ENCODE data around the gene FXYD6.
"Not testable (repeated sequence)": the region's sequence is repeated elsewhere in the genome, so short reads cannot be mapped to it uniquely, and the experiment has no call there.

Gene FXYD6, protein sequence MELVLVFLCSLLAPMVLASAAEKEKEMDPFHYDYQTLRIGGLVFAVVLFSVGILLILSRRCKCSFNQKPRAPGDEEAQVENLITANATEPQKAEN

DNA sequence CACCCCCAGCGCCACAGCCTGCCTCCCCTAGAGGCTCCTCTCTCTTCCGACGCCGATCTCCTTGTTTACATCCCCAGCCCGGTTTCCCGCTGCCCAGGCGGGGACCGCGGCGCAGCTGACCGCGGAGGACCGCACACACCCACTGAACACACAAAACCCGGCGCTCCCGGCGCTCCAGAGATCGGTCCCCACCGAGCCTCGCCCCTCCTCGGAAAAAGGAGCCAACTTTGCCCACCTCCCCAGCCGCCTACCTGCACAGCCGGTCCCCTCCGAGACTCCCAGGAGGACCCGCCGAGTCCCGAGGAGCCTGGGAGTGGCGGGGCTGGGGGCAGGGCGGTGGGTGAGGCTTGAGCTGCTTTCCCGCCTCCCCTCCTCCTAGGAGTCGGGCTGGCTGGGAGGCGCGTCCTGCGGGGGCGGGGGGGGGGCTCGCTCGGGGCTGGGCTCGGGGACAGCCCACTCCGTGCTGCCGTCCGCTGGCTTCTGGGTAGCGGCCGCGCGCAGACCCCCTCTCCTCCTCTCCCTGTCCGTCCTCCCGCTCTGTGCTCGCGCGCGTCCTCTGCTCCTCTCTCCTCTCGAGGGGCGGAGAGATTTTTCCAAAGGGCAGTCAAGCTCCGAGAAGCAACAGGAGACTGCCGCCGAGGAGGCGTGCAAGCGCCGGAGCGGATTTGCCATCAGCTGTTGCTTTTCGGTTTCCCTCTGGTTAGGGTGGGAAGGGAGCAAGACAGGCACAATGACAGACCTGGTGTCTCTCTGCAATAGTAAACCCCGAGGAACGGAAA, at the start of gene FXYD6:
TSS of gene FXYD6 (minus strand) at position 318 of the 779 bp plus-strand sequence. CDS start 33,882 bp downstream, outside the sequence.
- no peak for DNase-seq (ENCODE audit: low read depth in 2 of 2)

DNA sequence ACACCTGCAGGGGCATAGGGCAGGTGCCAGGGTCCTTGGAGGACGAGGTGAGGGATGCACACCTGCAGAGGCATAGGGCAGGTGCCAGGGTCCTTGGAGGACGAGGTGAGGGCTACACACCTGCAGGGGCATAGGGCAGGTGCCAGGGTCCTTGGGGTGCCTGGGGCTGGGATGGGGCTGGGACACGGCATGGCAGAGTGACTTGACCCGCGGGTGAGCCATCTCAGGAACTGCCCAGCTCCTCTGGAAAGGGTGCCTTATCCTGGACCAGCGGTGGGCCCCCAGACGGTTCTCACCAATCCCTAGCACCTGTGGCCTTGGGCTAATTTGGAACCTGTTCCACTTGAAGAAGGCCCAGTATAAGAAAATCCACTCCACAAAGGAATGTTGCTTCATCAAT, 49.7 kb upstream of the FXYD6 start:
- not testable (repeated sequence) for DNase-seq (ENCODE audit: low read depth in 2 of 2)

DNA sequence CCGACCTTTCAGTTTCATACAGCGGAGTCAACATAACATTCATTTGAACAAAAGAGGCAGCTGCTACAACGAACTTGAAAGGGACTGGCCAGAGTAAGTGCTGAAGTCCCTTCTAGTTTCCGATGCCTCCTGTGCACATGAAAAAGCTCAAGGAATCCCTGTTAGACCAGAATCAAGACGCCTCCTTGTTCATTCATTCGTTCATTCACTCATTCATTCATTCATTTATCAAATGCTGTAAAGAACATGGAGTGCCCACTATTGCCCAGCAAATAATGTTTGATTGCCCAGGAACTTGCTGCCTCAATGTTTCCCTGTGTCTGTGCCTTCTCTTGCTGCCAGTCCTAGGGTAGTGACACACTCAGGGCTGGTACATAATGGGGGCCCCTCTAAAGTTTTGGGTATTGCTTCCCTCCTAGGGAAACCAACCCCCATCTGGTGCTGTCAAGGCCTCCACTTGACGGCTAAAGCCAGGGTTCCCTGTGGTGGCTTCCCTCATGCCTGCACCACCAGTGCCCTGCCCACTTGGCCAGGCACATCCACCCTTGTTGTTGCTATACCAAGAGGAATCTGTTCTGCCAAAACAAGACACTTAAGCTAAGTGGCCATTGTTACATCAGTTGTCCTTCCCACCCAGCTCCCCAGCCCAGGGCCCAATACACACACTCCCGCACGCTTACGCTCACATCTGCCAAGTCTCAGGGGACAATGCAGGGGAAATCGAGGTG, 48.9 kb upstream of the FXYD6 start:
- DNase-seq (ENCODE audit: low read depth in 2 of 2) = no peak

DNA sequence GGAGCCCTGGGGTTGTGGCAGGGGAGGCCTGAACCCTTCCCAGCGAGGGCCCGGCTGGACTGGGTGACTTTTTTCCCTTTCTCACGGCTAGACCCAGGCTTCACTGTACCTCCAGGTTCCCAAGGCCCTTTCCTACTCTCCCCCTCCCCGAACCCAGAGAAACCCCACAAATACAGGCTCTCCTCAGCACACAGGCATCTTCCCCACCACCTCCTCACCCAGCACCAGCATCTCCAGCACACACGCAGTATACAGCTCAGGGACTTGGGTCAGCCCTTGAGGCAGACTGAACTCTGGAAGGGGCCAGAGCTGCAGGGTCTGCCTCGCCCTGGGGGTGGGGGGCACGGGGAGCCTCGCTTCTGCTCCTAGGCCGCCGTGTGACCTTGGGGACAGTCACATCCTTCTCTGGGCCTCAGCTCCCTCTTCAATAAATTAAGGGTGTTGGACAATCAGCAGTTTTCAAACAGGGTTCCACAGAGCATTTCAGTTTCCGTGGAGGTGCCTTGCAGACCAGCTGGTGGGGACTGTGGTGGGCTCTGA, 48.2 kb upstream of the FXYD6 start:
- no peak for DNase-seq (ENCODE audit: low read depth in 2 of 2)

DNA sequence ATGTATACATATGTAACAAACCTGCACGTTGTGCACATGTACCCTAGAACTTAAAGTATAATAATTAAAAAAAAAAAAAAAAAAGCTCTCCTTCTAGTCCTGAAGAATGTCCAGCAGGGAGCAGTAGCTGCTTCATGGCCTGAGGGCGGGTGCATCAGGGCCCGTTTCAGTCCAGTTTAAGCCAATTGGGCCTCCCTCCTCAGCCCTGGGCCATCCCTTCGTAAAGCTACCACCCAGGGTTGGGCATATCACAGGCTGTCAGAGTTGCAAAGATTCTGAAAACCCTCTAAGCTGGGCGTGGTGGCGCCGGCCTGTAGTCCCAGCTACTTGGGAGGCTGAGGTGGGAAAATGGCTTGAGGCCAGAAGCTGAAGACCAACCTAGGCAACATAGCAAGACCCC, 47.3 kb upstream of the FXYD6 start:
- no peak for DNase-seq (ENCODE audit: low read depth in 2 of 2)

DNA sequence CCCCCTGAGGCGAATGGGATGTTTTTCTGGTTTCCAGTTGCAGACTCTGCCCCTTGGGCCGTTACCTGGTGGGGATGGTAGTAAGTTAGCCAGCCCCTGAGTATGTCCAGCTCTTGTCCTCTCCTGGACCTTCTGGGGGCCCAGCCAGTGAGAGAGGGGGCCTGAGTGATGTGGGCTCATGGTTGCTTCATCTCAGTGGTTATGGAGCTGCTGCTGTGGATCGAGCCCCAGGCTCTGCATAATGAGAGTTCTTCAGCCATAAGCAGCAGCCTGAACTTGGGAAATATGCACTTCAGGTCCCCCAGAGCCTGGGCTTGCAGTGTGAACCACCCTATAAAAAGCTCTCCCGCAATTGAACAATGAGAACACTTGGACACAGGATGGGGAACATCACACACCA, 46.8 kb upstream of the FXYD6 start:
- no peak for DNase-seq (ENCODE audit: low read depth in 2 of 2)

DNA sequence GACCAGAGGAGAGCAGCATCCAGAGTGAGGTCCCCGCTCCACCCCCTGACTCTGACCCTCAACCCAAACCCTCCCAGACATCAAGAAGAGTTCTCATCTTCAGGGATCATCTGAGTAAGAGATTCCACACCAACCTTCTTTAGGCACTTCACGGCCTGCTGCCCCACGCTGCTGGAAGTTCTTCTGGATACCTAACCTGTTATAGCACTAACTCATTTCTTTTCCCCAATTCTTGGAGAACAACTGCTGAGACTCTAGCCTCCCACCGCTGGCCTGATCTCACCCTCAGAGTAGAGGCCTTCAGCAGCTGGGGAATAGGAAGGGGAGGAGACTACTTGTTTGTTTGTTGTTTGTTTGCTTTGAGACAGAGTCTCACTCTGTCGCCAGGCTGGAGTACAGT, 45.4 kb upstream of the FXYD6 start:
- DNase-seq (ENCODE audit: low read depth in 2 of 2) = no peak

DNA sequence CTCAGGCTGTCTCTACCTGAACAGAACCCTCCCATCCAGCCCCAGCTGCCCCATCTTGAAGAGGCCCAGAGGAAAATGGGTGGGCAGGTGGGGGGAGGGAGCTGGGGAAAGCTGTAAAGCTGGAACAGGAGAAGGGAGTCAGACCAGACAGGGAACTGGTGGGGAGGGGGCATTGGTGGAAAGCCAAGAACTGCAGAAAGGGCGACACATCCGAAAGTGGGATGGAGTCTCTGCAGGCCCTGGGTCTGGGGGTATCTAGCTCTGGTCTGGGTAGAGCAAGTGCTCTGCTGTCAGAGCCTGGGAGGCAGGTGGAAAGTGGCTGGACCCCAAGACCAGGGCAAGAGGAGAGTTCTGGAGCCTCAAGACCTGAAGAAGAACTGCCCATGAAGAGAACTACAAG, 45.0 kb upstream of the FXYD6 start:
- DNase-seq (ENCODE audit: low read depth in 2 of 2) = no peak

DNA sequence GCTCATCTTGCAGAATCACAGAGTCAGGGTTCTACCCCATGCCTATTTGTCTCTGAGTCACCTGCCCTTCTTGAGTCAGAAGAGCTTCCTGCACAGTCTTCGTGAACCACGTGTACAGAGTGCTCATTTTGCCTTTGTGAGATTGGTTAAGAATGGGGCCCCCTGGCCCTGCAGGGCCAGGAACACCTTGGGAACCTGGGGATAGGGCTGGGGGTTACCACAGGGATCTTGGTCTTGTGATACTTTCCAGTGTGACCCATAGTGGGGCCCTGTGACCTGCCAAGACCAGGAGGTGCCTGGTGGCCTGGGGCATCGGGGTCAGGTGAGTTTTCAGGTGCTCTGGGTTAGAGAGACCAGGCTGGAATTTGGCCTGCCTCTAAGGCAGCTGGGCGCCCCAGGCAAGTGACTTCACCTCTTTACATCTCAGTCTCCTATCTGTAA, 43.3 kb upstream of the FXYD6 start:
- no peak for DNase-seq (ENCODE audit: low read depth in 2 of 2)

DNA sequence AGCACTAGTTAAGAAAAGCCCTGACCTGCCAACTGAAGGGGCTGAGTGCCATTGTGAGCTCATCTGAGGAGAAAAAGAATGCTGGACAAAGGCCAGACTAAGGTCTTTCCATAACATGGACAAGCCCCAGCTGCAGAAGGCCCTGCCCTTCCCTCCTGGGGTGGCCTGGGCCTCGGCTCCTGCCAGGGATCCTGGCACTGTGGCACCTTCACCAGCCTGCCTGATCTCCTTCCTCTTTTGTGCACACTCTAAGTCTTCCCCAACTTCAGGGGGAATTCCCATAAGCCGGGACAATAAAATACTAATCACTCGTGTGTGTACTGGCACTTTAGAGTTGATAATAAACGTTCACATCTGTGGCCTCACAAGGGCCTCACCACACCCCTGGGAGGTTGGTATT, 42.9 kb upstream of the FXYD6 start:
- no peak for DNase-seq (ENCODE audit: low read depth in 2 of 2)

DNA sequence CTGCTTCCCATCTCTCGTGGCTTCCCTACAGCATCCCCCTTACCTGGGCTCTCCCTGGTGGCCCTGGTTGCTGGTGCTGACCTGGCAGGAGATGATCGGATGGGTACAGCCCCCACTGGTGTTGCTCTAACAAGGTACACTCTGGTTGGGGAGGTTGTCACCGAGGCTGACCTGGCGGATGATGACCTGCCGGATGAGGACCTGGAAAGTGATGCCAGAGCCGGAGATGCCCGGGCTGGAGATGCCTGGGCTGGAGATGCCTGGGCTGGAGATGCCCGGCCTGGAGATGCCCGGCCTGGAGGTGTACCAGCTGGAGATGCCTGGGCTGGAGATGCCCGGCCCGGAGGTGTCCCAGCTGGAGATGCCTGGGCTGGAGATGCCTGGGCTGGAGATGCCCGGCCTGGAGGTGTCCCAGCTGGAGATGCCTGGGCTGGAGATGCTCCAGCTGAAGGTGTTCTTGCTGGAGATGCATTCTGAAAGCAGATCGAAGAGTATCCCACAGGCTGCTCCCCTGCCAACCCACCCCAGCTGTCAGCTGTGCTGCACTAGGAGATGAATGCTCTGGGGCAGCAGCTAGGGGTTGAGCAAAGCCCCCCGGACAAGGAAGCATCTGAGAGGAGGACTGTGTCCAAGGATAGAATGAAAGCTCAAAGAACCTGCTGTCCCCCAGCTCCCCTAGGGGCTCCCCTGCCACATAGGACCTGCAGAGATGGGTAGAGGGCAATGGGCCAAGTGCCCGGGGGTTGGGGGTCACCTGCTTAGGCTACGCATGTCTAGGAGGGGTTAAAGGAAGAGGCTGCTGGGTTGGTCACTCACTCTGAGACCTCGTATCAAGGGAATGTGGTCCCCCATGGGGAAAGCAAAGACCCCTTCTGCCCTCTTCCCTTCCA, 42.2 kb upstream of the FXYD6 start:
- DNase-seq (ENCODE audit: low read depth in 2 of 2) = no peak

DNA sequence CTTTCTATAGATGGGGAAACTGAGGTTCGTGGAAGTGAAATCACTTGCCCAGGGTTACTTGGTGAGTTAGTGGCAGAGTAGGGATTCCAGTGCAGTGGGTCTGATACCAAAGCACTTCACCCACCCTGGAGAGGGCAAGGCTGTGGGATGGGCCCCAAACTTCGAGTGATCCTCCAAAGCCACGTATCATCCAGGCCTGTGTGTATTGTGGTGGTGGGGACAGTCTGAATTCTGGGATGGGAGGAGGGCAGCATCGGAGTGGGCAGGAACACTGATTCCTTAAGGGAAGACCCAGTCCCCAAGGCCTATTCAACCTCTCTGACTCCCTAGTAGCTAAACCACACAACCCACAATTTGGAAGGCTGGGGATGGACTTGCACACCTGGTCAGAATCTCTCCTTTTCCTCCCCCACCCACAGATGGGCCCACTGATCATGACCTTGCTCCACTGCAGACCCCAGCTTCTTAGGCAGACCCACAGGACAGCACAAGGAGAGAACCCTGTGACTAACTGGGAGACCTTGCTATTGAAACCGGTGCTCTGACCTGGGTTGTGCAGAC, 41.2 kb upstream of the FXYD6 start:
- no peak for DNase-seq (ENCODE audit: low read depth in 2 of 2)

DNA sequence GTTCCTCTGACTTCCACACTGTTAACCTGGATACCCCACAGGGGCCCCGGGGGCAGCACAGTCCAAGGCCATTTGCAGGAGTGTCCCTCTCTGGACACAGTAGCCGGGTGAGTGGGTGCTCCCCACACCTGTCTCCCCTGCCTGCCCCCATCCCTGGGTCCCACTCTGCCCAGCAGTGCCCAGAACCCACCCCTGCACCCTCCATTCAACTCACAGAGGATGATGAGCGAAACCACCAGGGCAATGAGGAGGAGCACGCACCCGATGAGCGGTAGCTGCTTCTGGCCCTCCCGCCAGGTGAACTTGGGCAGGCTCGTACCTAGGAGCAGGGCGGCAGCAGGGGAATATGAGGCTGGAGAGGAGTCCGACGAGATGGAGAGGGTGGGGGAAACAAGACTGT, 40.5 kb upstream of the FXYD6 start:
- no peak for DNase-seq (ENCODE audit: low read depth in 2 of 2)

DNA sequence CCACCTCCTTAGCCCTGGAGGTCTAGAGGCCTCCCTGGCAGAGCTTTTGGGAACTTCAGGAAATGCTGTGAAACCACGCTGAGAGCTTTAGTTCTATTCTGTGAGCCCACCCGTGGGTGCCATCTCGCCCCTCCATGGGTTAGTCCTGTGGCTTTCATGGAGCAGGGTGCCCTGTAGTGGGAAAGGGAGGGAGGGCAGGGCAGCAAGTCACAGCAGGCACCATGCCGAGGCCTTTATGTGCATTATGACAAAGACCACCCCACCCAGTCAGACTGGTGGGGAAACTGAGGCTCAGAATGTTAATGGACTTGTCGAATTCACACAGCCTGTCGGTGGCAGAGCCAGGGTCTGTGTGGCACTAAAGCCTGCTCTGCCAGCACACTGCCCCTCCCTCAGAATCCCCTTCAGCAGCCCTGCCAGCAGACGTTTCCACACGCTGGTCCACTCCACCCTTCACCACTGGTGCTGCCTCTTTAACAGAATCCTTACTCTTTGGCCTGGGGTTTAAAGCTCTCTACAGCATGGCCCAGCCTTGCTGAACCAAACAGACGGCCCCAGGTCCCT, 39.3 kb upstream of the FXYD6 start:
- DNase-seq (ENCODE audit: low read depth in 2 of 2) = no peak

DNA sequence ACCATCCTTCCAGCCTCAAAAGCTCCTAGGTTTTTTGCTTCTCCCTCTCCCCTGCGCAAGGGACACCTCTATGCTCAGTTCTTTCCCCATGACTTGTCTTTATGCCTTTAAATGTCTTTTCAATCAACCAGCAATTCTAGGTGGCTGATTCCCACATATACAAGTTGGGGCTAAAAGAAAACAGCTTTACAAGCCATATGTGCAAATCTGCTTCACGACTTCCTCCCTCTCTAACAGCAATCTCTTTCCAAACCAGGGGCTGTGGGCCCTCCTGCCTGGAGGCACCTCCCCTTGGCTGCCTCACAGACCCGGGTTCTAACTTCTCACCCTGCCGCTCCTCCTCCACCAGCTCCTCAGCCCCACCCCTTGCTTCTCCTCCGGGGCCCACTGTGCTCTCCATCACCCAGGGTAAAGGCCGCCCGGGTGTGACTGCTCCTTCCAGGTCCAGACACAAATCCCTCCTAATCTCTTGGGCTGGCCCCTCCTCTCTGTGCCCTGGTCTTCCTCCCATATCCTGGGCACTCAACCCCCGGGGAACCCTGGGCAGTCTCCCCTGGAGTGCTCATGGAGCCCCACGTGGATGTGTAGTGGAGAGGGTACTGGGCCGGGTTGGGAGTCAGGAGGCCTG, 38.6 kb upstream of the FXYD6 start:
- no peak for DNase-seq (ENCODE audit: low read depth in 2 of 2)

DNA sequence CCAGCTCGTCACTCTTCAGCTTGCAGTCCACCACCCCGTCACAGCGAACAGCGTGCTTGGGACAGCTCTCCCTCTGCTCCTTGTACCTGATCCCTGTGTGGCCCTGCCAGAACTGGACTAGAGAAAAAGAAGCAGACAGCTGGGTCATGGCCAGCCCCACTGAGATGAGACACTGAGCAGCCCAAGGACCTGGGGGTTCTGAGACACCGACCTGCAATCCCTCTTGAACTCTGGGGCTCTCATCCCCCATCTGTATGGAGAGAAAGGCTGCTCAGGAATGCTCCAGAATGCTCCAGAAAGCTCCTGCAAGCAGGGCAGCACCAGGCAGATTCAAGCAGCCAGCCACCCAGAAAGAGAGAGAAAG, 37.9 kb upstream of the FXYD6 start:
- no peak for DNase-seq (ENCODE audit: low read depth in 2 of 2)

DNA sequence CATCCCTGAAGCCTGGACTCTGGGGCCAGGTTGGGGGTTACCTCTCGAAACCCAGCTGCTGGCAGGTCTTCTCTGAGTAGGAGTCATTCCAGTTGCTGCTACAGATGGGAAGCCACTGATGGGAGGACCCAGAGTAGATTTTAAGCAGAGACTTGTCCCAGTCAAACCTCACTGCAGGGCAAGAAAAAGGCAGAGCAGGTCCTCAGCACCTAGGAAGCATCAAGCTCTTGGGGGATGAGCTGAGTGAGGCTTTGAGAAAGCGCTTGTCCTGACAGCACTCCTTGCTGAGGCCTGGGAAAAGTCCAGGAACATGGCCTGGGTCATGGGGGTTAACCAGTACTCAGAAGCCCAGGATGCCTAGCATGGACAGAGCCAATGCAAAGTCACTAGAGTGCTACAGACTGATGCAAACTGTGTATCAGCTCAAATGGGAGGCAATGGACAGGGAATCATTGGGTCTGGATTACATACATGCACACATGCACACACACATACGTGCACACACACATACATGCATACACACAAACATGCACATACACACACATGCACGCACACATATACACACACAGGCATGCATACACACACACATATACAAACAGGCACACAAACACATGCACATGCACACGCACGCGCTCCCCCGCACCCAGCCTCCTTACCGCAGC, 37.4 kb upstream of the FXYD6 start:
- no peak for DNase-seq (ENCODE audit: low read depth in 2 of 2)

DNA sequence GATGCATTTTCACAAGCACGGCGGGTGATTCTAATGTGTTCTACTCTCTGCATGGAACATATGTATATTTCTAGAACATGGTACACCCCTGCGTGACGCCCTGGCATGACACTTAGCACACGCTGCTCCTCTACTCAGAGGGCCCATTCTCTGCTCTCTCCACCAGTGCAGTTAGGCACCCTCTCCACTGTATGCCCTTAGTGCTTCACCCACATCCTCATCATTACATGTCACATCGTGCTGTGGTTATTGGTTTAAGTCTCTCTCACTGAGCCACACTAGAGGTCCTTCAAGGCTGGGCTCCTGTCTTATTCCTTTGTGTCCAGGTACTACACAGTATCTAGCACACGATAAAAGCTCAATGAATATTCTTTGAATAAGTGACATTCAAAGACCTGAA, 36.0 kb upstream of the FXYD6 start:
- DNase-seq (ENCODE audit: low read depth in 2 of 2) = no peak

DNA sequence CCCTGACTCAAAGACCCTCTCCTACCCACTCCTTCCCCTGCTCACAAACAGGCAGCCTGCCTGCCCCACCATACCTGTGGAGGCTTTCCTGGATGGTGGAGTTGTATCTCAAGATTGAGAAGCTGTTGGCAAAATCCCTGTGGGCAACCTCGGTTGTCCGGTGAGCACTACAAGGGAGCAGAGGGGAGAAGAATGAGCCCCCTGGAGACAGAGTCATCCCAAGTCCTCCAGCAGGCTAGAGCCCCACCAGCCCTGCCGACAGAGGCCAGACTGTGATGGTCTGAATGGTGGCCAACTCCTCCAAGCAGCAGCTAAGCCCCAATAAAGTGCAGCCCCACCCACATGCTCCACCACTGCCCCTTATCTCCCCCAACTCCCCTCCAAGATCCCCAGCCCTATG, 35.2 kb upstream of the FXYD6 start:
- no peak for DNase-seq (ENCODE audit: low read depth in 2 of 2)

DNA sequence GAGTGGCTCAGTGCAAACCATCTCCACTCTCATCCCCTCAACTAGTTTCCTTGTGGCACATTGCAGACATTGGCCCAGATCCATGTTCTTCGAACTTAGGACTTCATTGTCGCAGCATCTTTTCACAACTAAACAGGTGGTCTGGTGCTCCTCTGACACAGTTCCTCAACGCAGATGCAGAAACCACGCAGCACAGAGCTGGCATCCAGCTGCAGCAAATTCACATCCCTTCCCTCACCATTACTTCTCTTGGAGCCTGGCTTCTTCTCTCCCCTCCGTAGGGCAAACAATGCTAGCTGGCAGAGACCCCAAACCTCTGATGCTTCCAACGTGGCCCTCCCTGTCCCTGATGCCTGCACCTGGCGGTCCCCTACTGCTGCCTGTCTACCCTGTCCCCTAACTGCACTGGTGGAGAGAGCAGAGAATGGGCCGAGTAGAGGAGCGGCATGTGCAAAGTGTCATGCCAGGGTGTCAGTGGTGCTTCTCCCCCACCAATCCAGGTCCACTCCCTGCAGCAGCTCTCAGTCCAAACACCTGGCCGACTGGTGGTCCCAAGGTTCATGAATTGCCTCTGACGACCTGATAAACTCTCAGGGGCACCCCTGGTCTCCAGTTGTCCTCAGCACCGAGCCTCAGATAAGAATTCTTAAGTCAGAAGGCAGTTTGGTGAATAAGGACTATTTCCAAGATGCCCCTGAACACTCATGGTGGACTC, 34.6 kb upstream of the FXYD6 start:
- DNase-seq (ENCODE audit: low read depth in 2 of 2) = no peak

Data from stimulated activated CD8-positive, alpha-beta memory T cell treated with anti-CD3 and anti-CD28 coated beads, Interleukin-7, amount 100 ng/mL, for 1 hour (primary cell).